ENCODE data around the gene RDH8.

The RDH8 gene

DNA sequence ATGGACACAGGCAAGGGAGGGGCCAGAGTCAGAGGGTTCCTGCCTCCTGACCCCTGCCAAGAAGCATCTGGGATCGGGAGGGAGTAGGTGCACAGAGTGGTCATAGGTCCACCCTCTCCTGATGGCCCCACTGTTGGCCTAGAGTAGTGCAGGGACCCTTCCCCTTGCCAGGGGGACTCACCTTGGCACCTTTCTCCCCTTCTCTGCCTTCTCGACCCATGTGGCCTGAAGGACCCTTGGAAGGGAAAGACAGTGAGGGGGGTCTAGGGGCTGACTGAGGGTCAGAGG is 43.7 kb upstream of the RDH8 start:
- Histone ChIP-seq H3K27ac (no peak overlapping the region), H3K27me3 (peaks cover 0 to 4% of the 10 kb centered on the region in 2 donors), H3K9me3 (no peaks in the 10 kb centered on the region), H3K36me3 (peaks cover 0 to 6% (median 0%) of the 10 kb centered on the region in 3 donors), H3K4me3 (no peak overlapping the region), H3K4me1 (no peaks in the 10 kb centered on the region)
- intact Hi-C loops (cut with DNase I; ENCODE audit: low total_unique reads) = no loop called here
- DNase-seq = no peak
- TF ChIP-seq, protein P1, sequence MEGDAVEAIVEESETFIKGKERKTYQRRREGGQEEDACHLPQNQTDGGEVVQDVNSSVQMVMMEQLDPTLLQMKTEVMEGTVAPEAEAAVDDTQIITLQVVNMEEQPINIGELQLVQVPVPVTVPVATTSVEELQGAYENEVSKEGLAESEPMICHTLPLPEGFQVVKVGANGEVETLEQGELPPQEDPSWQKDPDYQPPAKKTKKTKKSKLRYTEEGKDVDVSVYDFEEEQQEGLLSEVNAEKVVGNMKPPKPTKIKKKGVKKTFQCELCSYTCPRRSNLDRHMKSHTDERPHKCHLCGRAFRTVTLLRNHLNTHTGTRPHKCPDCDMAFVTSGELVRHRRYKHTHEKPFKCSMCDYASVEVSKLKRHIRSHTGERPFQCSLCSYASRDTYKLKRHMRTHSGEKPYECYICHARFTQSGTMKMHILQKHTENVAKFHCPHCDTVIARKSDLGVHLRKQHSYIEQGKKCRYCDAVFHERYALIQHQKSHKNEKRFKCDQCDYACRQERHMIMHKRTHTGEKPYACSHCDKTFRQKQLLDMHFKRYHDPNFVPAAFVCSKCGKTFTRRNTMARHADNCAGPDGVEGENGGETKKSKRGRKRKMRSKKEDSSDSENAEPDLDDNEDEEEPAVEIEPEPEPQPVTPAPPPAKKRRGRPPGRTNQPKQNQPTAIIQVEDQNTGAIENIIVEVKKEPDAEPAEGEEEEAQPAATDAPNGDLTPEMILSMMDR (IDR thresholded peaks at IDR 0.05) = no peak

DNA sequence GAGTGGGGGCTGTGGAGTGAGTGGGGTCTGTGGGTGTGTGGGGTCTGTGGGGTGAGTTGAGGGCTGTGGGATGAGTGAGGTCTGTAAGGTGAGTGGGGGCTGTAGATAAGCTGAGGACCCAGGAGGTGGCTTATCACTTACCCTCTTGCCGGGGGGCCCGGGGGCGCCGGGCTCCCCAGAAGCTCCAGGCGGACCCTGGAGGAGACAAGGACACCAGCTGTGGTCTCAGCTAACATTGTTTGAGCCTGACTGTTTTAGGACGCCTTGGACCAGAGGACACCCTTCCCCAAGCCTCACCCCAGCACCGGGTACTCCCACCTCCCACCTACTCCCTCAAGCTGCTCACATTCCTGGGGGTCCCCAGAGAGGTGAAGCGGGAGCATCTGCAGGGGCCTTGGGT is 42.8 kb upstream of the RDH8 start:
- H3K9me3 ChIP-seq = no peaks in the 10 kb centered on the region
- intact Hi-C loops (cut with DNase I; ENCODE audit: low total_unique reads) = no loop called here
- TF ChIP-seq, protein P1 (IDR thresholded peaks at IDR 0.05) = no peak
- H3K4me1 ChIP-seq = no peaks in the 10 kb centered on the region
- peaks cover 0 to 4% of the 10 kb centered on the region in 2 donors for H3K27me3 ChIP-seq
- H3K36me3 ChIP-seq = peaks cover 0 to 6% (median 0%) of the 10 kb centered on the region in 3 donors
- DNase-seq = no peak
- H3K4me3 ChIP-seq = no peak overlapping the region
- H3K27ac ChIP-seq = no peak overlapping the region

DNA sequence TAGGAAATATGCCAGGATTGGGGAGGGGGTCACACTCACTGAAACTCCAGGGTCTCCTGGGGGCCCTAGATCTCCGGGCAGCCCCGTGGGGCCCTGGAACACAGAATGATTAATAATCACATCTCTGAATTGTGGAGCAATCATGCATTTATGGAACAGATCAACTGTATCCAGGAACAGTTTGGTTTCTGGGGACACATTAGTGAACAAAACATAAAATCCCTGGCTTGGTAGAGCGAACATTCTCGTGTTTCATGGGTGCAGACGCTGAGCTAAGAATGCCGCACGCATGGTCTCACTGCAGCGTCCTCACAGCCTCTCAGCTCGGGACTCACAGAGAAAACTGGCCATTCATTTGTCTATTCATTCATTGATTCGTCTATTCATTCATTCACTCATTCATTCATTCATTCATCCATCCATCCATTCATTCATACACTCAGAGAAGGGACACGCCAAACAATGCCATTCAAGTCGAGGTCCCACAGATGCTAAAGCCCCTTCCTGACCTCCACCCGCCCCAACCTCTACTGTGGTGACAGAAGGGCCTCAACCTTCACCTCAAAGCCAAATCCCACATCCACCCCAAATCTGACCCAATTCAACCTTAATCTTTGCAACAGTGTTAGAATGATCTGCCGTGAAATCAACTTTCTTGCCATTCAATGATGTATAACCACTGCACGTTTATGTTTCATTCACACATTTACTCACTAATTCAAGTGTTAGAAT is 42.0 kb upstream of the RDH8 start:
- Histone ChIP-seq H3K27ac (no peak overlapping the region), H3K27me3 (peaks cover 0 to 4% of the 10 kb centered on the region in 2 donors), H3K4me1 (no peaks in the 10 kb centered on the region), H3K36me3 (peaks cover 0 to 6% (median 0%) of the 10 kb centered on the region in 3 donors), H3K4me3 (no peak overlapping the region), H3K9me3 (no peaks in the 10 kb centered on the region)
- DNase-seq = no peak
- intact Hi-C loops (cut with DNase I; ENCODE audit: low total_unique reads) = no loop called here
- TF ChIP-seq, protein P1 (IDR thresholded peaks at IDR 0.05) = no peak

DNA sequence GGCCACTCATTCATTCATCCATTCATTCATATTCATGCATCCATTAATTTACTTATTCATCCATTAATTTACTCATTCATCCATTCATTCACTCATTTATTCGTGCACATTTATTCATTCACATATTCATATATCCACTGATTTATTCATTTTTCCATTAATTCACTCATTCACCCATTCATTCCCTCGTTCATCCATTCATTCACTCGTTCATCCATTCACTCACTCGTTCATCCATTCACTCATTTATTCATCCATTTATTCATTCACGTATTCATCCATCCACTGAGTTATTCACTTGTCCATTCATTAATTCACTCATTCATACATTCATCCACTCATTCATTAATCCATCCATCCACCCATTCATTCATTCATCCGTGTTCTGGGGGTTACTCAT is 41.2 kb upstream of the RDH8 start:
- H3K4me3 ChIP-seq = no peak overlapping the region
- H3K9me3 ChIP-seq = no peaks in the 10 kb centered on the region
- intact Hi-C loops (cut with DNase I; ENCODE audit: low total_unique reads) = no loop called here
- TF ChIP-seq, protein P1 (IDR thresholded peaks at IDR 0.05) = no peak
- no peaks in the 10 kb centered on the region for H3K4me1 ChIP-seq
- H3K36me3 ChIP-seq = peaks cover 0 to 6% (median 0%) of the 10 kb centered on the region in 3 donors
- no peak overlapping the region for H3K27ac ChIP-seq
- peaks cover 0 to under 1% of the 10 kb centered on the region in 2 donors for H3K27me3 ChIP-seq
- no peak for DNase-seq

DNA sequence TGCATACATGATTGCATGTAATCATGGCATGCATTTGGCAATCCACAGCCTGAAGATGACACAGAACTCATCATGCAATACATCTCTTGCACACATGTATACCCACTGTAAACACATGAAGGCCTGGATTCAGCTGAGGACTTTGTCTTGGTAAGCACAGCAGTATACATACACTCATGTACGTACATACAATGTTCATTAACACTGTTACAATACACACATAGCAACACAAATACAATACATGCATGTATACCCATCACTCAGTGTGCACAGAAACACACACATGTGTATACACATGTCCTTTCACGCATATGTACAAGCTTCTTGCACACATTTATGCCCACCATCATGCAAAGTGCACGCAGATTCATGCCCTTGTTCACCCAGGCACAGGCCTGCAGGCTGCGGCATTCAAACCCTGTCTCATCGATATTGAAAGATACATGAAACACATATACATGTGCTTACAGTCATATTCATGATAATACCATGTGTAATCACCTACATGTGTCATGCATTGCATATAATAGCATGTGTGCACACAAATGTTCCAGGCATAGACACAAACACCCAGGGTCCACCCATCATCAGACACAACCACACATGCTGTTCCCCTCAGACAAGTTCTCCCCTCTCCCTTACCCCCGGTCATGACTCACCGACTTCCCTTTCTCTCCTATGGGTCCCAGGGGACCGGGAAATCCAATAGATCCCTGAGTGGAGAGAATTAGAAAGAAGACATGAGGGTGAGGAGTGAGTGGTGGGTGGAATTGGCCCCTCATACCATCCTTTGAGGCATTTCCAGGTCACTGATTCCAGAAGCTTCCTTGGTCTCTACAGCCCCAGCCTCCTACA is 31.6 kb upstream of the RDH8 start:
- no peak for DNase-seq
- no peaks in the 10 kb centered on the region for H3K9me3 ChIP-seq
- no peak overlapping the region for H3K4me3 ChIP-seq
- H3K27me3 ChIP-seq = no peaks in the 10 kb centered on the region
- TF ChIP-seq, protein P1 (IDR thresholded peaks at IDR 0.05) = no peak
- peaks cover 0 to 7% (median 6%) of the 10 kb centered on the region in 4 donors for H3K4me1 ChIP-seq
- no peak overlapping the region for H3K27ac ChIP-seq
- H3K36me3 ChIP-seq = peaks cover 0 to 9% (median 0%) of the 10 kb centered on the region in 3 donors
- intact Hi-C loops (cut with DNase I; ENCODE audit: low total_unique reads) = no loop called here
